Endodermal cell (in vitro differentiated cells): ENCODE data around the gene DDIT4L. TPM values are rescaled to one million over a fixed set of nuclear protein-coding genes. Genes with fewer than 3 reads are reported as not detected.

Experiments
- DNase-seq: peaks from one replicate; pipeline ENCODE4 v3.0.0-alpha.2; 2017
- H3K27ac ChIP-seq: 2 replicates; pipeline ENCODE4 v1.5.1; 2013; ENCODE audit warnings: mild to moderate bottlenecking, low read depth, low read length, moderate library complexity
- H3K27me3 ChIP-seq: 2 replicates; pipeline ENCODE4 v1.6.1; 2013; ENCODE audit warnings: mild to moderate bottlenecking, low read length, moderate library complexity; ENCODE audit not compliant: insufficient read depth, control insufficient read depth, poor library complexity, severe bottlenecking
- H3K36me3 ChIP-seq: 2 replicates; pipeline ENCODE4 v1.7.0; 2013; ENCODE audit warnings: mild to moderate bottlenecking, low read length, moderate library complexity; ENCODE audit not compliant: control insufficient read depth, insufficient read depth
- H3K4me1 ChIP-seq: one replicate; pipeline ENCODE4 v1.7.0; 2013; ENCODE audit warnings: low read length; ENCODE audit not compliant: control insufficient read depth, insufficient read depth
- H3K4me3 ChIP-seq: 2 replicates; pipeline ENCODE4 v1.5.1; 2013; ENCODE audit warnings: mild to moderate bottlenecking, low read length, moderate library complexity
- H3K9ac ChIP-seq: 2 replicates; pipeline ENCODE4 v1.6.1; 2013; ENCODE audit warnings: mild to moderate bottlenecking, low read length, moderate library complexity; ENCODE audit not compliant: poor library complexity, severe bottlenecking; ENCODE audit errors: extremely low read depth
- H3K9me3 ChIP-seq: 2 replicates; pipeline ENCODE4 v1.6.1; 2013; ENCODE audit warnings: mild to moderate bottlenecking, low read length, moderate library complexity; ENCODE audit not compliant: control insufficient read depth
- H3K27ac Mint-ChIP-seq: 2 replicates; pipeline ENCODE4 v1.8.0; 2020; ENCODE audit warnings: mixed read lengths
- H3K27me3 Mint-ChIP-seq: 2 replicates; pipeline ENCODE4 v1.8.0; 2021; ENCODE audit warnings: mild to moderate bottlenecking, mixed read lengths; ENCODE audit not compliant: insufficient read depth
- H3K36me3 Mint-ChIP-seq: 2 replicates; pipeline ENCODE4 v1.8.0; 2020; ENCODE audit warnings: low read depth, mixed read lengths
- H3K4me1 Mint-ChIP-seq: 2 replicates; pipeline ENCODE4 v1.8.0; 2020; ENCODE audit warnings: mixed read lengths
- H3K4me3 Mint-ChIP-seq: 2 replicates; pipeline ENCODE4 v1.8.0; 2020; ENCODE audit warnings: mild to moderate bottlenecking, moderate library complexity, mixed read lengths
- H3K9me3 Mint-ChIP-seq: 2 replicates; pipeline ENCODE4 v1.8.0; 2020; ENCODE audit warnings: mild to moderate bottlenecking, mixed read lengths
- CTCF ChIP-seq: fragments of 200-600 bp; sonication (generic); conservative IDR thresholded peaks from 2 replicates; pipeline ENCODE4 v1.5.0; 2021; ENCODE audit warnings: antibody characterized with exemption, mild to moderate bottlenecking
- WGBS, 2 experiments: methylation state at CpG; one replicate each; pipeline versions ENCODE4 v1.1.5 to v1.1.7; 2013; ENCODE audit warnings: missing lambda C conversion rate in 2 of 2, mixed read lengths in 1 of 2; ENCODE audit not compliant: insufficient coverage in 1 of 2, insufficient read length in 1 of 2; 5-methylcytosine and 5-hydroxymethylcytosine counted together
- total RNA-seq, 2 donors: library from RNA; stranded (reverse); fragmentation: NEBNext Ultra II Directional in 1 of 2; extraction: Animal tissue kit (Norgen Biotek cat#: 25700) in 1 of 2; gene quantifications; 2 replicates in 1 of 2; 3 replicates in 1 of 2; pipeline ENCODE4 v1.2.1, GENCODE V29; 2021

Gene DDIT4L
- total RNA-seq, 2 donors from 2014 or later = 10.8 to 19.7 TPM

- H3K9me3 Mint-ChIP-seq = peaks cover 2% of the 10 kb centered on the region
- no peaks in the 10 kb centered on the region for H3K4me1 Mint-ChIP-seq
- H3K27me3 ChIP-seq = no peaks in the 10 kb centered on the region
- no peaks in the 10 kb centered on the region for H3K36me3 ChIP-seq
- H3K4me3 ChIP-seq = no peak overlapping the region
- 86 to 93% methylated on average over 4 to 6 of the region's 6 CpGs for WGBS, 2 experiments
- H3K4me1 ChIP-seq = no peaks in the 10 kb centered on the region
- H3K4me3 Mint-ChIP-seq = no peak overlapping the region
- H3K27ac Mint-ChIP-seq = no peak overlapping the region
- no peaks in the 10 kb centered on the region for H3K9me3 ChIP-seq
- H3K27me3 Mint-ChIP-seq = no peaks in the 10 kb centered on the region
- H3K27ac ChIP-seq = no peak overlapping the region
- no peak for TF ChIP-seq CTCF
- no peaks in the 10 kb centered on the region for H3K36me3 Mint-ChIP-seq
- H3K9ac ChIP-seq = no peak overlapping the region
- DNase-seq = no peak
Observed at GRCh38 chr4:100149190-100149589, 41.1 kb downstream of the DDIT4L start.

- no peaks in the 10 kb centered on the region for H3K27me3 Mint-ChIP-seq
- no peak overlapping the region for H3K4me3 Mint-ChIP-seq
- WGBS, 2 experiments = 70 to 91% methylated on average over 1 of the region's 1 CpG
- no peaks in the 10 kb centered on the region for H3K4me1 Mint-ChIP-seq
- Histone ChIP-seq H3K9me3 (no peaks in the 10 kb centered on the region), H3K4me3 (no peak overlapping the region), H3K9ac (no peak overlapping the region), H3K36me3 (no peaks in the 10 kb centered on the region), H3K4me1 (no peaks in the 10 kb centered on the region), H3K27ac (no peak overlapping the region), H3K27me3 (no peaks in the 10 kb centered on the region)
- TF ChIP-seq CTCF = no peak
- no peak for DNase-seq
- H3K9me3 Mint-ChIP-seq = no peaks in the 10 kb centered on the region
- no peaks in the 10 kb centered on the region for H3K36me3 Mint-ChIP-seq
- H3K27ac Mint-ChIP-seq = no peak overlapping the region
Observed at GRCh38 chr4:100147684-100148083, 42.6 kb downstream of the DDIT4L start.

GRCh38 chr4:100147198-100147597 lies 43.1 kb downstream of the DDIT4L start:
- no peaks in the 10 kb centered on the region for H3K4me1 Mint-ChIP-seq
- H3K27me3 Mint-ChIP-seq = no peaks in the 10 kb centered on the region
- WGBS, 2 experiments = 100% methylated on average over 1 of the region's 1 CpG; no CpG with 5 or more reads in 1 of the 2 experiments
- no peak overlapping the region for H3K4me3 Mint-ChIP-seq
- Histone ChIP-seq H3K27ac (no peak overlapping the region), H3K4me3 (no peak overlapping the region), H3K9me3 (no peaks in the 10 kb centered on the region), H3K36me3 (no peaks in the 10 kb centered on the region), H3K4me1 (no peaks in the 10 kb centered on the region), H3K27me3 (no peaks in the 10 kb centered on the region), H3K9ac (no peak overlapping the region)
- H3K9me3 Mint-ChIP-seq = no peaks in the 10 kb centered on the region
- H3K36me3 Mint-ChIP-seq = no peaks in the 10 kb centered on the region
- H3K27ac Mint-ChIP-seq = no peak overlapping the region
- DNase-seq = no peak
- no peak for TF ChIP-seq CTCF
